Keratinocyte (primary cell): ENCODE data around the gene NBEA.

Source experiments
- CTCF ChIP-seq, 3 experiments: IDR thresholded peaks in 1 of 3; conservative IDR thresholded peaks in 1 of 3; optimal IDR thresholded peaks in 1 of 3; 2 replicates in 2 of 3; 3 replicates in 1 of 3; pipeline versions ENCODE3 to v1.5.1; 2011; ENCODE audit warnings: low read length in 3 of 3, mild to moderate bottlenecking in 3 of 3, moderate library complexity in 2 of 3, control low read depth in 1 of 3, inconsistent platforms in 1 of 3; ENCODE audit not compliant: insufficient read depth in 2 of 3; ENCODE audit errors: extremely low read depth in 1 of 3
- EZH2 ChIP-seq: IDR thresholded peaks from one replicate; pipeline ENCODE4 v1.6.1; 2012; ENCODE audit warnings: inconsistent platforms, mild to moderate bottlenecking, low read length, moderate library complexity

- TF ChIP-seq CTCF (optimal IDR thresholded peaks at IDR 0.05 in 1 of 3, IDR thresholded peaks at IDR 0.05 in 1 of 3, conservative IDR thresholded peaks at IDR 0.05 in 1 of 3; ENCODE audit: extremely low read depth in 1 of 3, insufficient read depth in 2 of 3, low read length in 3 of 3) (no peak), EZH2 (no peak)
Observed at GRCh38 chr13:35618565-35619083, 676.6 kb downstream of the NBEA start.
